Bronchial epithelial cell (primary cell): ENCODE data around the gene XPC. TPM values are rescaled to one million over a fixed set of nuclear protein-coding genes. Genes with fewer than 3 reads are reported as not detected.
A peak's percentile ranks its signal among the peaks of the same experiment; 100 is the strongest.

Experiments used
- DNase-seq: peaks from one replicate; pipeline ENCODE4 v3.0.0-alpha.2; 2010; ENCODE audit warnings: low read depth
- FAIRE-seq: peaks from 2 replicates; lab custom pipeline; 2011; peaks lifted over from hg19 to GRCh38; lab: Jason Lieb, UNC
- H3K27me3 ChIP-seq: 2 replicates; pipeline ENCODE4 v1.5.1; 2011; ENCODE audit warnings: low read length; ENCODE audit not compliant: control insufficient read depth, insufficient read depth
- H3K36me3 ChIP-seq: 2 replicates; pipeline ENCODE4 v1.5.1; 2011; ENCODE audit warnings: low read length; ENCODE audit not compliant: control insufficient read depth, insufficient read depth
- H3K4me3 ChIP-seq: 2 replicates; pipeline ENCODE4 v1.5.1; 2011; ENCODE audit warnings: mild to moderate bottlenecking, low read depth, low read length, control low read depth
- CTCF ChIP-seq: IDR thresholded peaks from 2 replicates; pipeline ENCODE4 v1.5.1; 2011; ENCODE audit warnings: mild to moderate bottlenecking, moderate library complexity, low read length, control low read depth, inconsistent platforms; ENCODE audit not compliant: insufficient read depth, severe bottlenecking
- total RNA-seq: library from RNA; depleted of rRNA; stranded (reverse); fragments of >200 nt; gene quantifications from 2 replicates; pipeline ENCODE4 v1.2.1, GENCODE V29; 2014

XPC gene
- total RNA-seq, 1 donor from 2014 or later = 25.3 TPM

DNA sequence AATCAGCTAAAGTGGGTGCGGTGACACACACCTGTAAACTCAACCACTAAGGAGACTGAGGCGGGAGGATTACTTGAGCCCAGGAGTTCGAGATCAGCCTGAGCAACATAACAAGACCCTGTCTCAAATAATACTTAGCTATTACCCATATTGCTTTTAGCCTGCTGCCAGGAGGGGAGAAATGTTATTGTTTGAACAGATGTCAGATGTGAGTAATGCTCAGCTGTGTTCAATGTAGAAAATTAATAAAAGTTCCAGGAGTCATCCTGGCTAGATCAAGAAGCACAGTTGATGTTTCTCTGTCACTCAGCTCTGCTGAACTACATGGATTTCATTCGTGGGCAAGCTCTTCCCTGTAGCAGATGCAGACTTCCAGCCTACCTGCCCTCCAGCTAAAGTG, 22.4 kb upstream of the XPC start:
- FAIRE-seq (no peak), DNase-seq (peak; percentile 50)
- TF ChIP-seq CTCF = no peak
- Histone ChIP-seq H3K27me3 (no peaks in the 10 kb centered on the region), H3K4me3 (no peak overlapping the region), H3K36me3 (no peaks in the 10 kb centered on the region)

DNA sequence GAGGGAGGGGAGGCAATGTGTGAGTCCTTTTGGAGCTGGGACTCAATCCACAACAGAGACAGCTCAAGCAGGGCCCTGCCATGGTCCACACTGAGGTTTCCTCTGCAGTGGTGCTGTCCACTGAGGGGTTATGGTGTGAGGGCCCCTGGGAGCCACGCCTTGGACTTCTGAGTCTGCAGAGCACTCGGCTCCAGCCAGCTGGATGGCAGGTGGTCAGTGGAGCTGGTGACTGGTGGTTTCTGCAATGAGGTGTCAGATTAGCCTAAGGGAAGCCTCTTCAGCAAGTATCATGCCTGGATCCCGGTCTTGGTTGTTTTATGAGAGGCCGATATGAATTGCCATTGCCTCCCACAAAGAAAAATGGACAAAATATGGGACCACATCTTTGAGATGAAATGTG, 21.9 kb upstream of the XPC start:
- no peak for TF ChIP-seq CTCF
- Histone ChIP-seq H3K4me3 (no peak overlapping the region), H3K36me3 (no peaks in the 10 kb centered on the region), H3K27me3 (no peaks in the 10 kb centered on the region)
- no peak for FAIRE-seq
- DNase-seq = peak; percentile 45

GRCh38 chr3:14199641-14200040, 21.2 kb upstream of the XPC start:
- TF ChIP-seq CTCF = no peak
- Histone ChIP-seq H3K27me3 (no peaks in the 10 kb centered on the region), H3K36me3 (peaks cover 3% of the 10 kb centered on the region), H3K4me3 (no peak overlapping the region)
- DNase-seq = peak; percentile 91
- no peak for FAIRE-seq

DNA sequence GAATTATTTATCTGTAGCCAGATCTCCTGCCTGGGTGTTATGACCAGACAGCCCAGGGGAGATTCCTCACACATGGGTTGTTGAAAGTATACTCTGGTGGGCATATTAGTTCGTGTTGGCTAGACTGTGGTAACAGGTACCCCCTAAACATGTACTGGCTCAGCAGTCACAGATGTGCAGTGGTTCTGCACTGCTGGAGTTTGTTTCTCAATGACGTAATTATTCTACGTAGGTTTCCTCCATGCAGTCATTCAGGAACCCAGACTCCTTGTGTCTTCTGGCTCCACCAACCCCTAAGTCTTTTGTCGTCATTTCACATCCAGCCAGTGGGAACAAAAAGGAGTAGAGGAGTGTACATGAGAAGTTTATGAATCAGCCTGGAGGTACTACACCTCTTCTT, 16.5 kb upstream of the XPC start:
- H3K4me3 ChIP-seq = no peak overlapping the region
- TF ChIP-seq CTCF = no peak
- no peaks in the 10 kb centered on the region for H3K27me3 ChIP-seq
- FAIRE-seq (no peak), DNase-seq (no peak)
- H3K36me3 ChIP-seq = peaks cover 3% of the 10 kb centered on the region

DNA sequence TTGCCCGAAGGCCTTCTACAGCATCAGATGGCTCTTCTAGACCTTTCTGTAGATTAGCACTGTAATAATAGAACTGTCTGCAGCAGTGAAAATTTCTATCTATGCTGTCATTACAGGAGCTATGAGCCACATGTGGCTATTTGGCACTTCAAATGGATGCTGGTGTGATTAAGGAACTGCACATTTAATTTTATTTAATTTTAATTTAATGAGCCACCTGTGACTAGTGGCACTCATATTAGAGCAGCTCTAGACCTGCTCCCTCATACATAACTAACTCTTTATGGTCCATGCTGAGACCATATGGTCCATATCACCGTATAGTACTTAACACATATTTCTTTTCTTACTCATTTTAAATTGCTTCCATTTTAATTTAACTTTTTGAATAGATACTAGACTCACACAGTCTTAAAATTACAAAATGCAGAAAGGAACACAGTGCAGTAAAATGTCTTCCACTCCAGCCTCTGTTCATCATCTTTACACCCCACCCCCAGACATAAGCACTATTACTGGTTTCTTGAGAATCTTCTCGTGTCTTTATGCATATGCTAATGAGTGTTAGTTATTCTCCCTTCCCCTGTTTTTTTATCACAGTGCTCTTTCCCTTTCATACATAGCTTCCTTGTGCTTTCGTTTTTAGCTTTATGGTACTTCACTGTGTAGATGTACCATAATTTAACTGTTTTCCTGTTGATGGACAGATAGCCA, 9.8 kb upstream of the XPC start:
- H3K27me3 ChIP-seq = no peaks in the 10 kb centered on the region

More for the DNA sequence above, 9.8 kb upstream of the XPC start:
- no peak overlapping the region for H3K4me3 ChIP-seq
- TF ChIP-seq CTCF = no peak
- DNase-seq (no peak), FAIRE-seq (no peak)
- H3K36me3 ChIP-seq = peaks cover 4% of the 10 kb centered on the region
